Mononuclear cell (primary cell): ENCODE results near the gene HSH2D. TPM values are rescaled to one million over a fixed set of nuclear protein-coding genes. Genes with fewer than 3 reads are reported as not detected.

Experiments used
- H3K27me3 ChIP-seq: 2 replicates; pipeline ENCODE4 v1.6.0; 2011; ENCODE audit warnings: low read length, control low read depth; ENCODE audit not compliant: insufficient read depth
- H3K4me1 ChIP-seq: 2 replicates; pipeline ENCODE4 v1.5.1; 2011; ENCODE audit warnings: mild to moderate bottlenecking, low read length, control low read depth; ENCODE audit not compliant: insufficient read depth
- H3K4me3 ChIP-seq: 2 replicates; pipeline ENCODE4 v1.5.1; 2011; ENCODE audit warnings: mild to moderate bottlenecking, low read length, moderate library complexity
- H3K9me3 ChIP-seq: 2 replicates; pipeline ENCODE4 v1.5.1; 2011; ENCODE audit warnings: low read depth, mild to moderate bottlenecking, control low read depth, low read length
- total RNA-seq: library from RNA; depleted of rRNA; stranded (reverse); fragments of >200 nt; gene quantifications from one replicate; pipeline ENCODE4 v1.2.3, GENCODE V29; 2012

The HSH2D gene
- total RNA-seq, 1 donor: 32.2 TPM

- Histone ChIP-seq H3K27me3 (no peaks in the 10 kb centered on the region), H3K4me3 (no peak overlapping the region), H3K4me1 (peaks cover 13% of the 10 kb centered on the region), H3K9me3 (no peaks in the 10 kb centered on the region)
Observed at GRCh38 chr19:16190198-16190597, 46.7 kb downstream of the HSH2D start.

GRCh38 chr19:16190736-16191135 is 47.3 kb downstream of the HSH2D start:
- no peaks in the 10 kb centered on the region for H3K27me3 ChIP-seq
- H3K4me3 ChIP-seq: no peak overlapping the region
- H3K9me3 ChIP-seq: no peaks in the 10 kb centered on the region
- H3K4me1 ChIP-seq: peaks cover 13% of the 10 kb centered on the region

DNA sequence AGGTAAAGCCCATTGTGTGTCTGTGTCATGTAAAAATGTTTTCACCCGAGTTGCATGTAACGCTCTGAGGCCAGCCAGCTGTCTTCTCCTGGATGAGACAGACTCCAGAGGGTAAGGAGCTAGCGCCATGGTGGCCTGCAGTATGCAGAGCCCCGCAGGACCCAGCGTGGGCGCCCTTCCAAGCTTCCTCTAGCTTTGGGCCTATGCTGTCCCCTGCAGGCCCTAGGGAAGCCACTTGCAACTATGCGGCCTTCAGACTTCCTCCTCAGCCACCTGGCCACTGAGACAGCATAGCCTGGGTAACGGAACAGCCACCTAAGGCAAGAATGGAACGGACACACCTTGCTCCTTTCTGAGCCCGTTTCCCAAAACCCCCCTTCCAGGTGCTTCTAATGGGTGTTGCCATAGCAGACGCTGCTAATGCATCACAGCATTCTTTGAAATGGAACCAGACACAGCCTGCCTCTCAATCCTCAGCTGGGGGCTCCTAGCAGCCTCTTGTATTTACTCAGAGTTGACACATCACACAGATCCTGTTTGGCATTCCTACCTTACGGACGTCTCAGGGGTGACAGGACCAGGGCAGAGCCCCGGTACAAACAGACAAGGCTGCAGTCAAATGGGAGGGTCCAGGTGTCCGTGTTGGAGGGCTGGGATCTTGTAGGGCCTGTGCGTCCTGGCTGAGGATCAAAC is 47.9 kb downstream of the HSH2D start:
- H3K4me1 ChIP-seq: peaks cover 6% of the 10 kb centered on the region
- H3K27me3 ChIP-seq: no peaks in the 10 kb centered on the region
- no peaks in the 10 kb centered on the region for H3K9me3 ChIP-seq
- no peak overlapping the region for H3K4me3 ChIP-seq

- H3K9me3 ChIP-seq: no peaks in the 10 kb centered on the region
- H3K4me3 ChIP-seq: no peak overlapping the region
- no peaks in the 10 kb centered on the region for H3K27me3 ChIP-seq
- H3K4me1 ChIP-seq: peaks cover 14% of the 10 kb centered on the region
Observed at GRCh38 chr19:16193466-16193865, 50.0 kb downstream of the HSH2D start.

DNA sequence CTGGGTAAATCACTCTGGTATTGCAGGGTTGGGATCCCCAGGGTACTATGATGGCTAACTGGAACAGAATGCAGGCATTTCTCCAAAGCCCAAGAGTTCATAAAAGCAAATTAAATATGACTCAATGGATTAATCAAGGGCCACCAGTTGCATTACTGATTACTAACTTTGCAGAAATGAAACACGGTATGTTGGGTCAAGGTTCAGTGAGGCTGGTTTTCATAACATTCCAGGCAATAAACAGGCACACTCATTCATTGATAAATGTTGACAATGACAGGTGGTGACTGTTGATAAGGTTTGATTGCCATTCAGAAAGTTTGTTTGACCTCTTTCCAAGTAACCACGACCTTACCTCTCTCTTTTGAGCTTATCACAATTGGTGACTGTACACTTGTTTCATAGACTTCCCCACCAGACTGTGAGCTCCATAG is 53.7 kb downstream of the HSH2D start:
- Histone ChIP-seq H3K27me3 (no peaks in the 10 kb centered on the region), H3K4me3 (peak overlapping the region; percentile 94), H3K9me3 (no peaks in the 10 kb centered on the region), H3K4me1 (peaks cover 37% of the 10 kb centered on the region)

- Histone ChIP-seq H3K27me3 (no peaks in the 10 kb centered on the region), H3K9me3 (no peaks in the 10 kb centered on the region), H3K4me1 (peaks cover 38% of the 10 kb centered on the region), H3K4me3 (peak within 1 kb of the TSS; percentile 94)
Observed at GRCh38 chr19:16197622-16198369, 54.3 kb downstream of the HSH2D start, which contains the start of gene AP1M1. AP1M1 (plus strand) TSS chr19:16197911; CDS start chr19:16198027, 116 bp downstream.

DNA sequence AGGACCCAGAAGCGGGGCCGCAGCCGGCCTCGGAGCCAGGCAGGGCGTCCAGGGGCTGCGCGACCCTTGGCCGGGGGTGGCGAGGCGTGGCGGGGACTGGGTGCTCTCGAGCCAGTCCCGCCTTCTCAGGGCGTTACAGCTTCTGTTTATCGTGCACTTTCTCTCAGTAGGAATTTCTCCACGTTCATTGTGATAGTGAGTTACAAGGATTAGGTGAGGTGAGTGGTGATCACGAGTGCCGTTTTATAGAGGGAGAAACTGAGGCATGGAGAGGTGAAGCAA is 54.8 kb downstream of the HSH2D start:
- no peaks in the 10 kb centered on the region for H3K9me3 ChIP-seq
- peak overlapping the region; percentile 94 for H3K4me3 ChIP-seq
- H3K4me1 ChIP-seq: peaks cover 43% of the 10 kb centered on the region
- no peaks in the 10 kb centered on the region for H3K27me3 ChIP-seq

DNA sequence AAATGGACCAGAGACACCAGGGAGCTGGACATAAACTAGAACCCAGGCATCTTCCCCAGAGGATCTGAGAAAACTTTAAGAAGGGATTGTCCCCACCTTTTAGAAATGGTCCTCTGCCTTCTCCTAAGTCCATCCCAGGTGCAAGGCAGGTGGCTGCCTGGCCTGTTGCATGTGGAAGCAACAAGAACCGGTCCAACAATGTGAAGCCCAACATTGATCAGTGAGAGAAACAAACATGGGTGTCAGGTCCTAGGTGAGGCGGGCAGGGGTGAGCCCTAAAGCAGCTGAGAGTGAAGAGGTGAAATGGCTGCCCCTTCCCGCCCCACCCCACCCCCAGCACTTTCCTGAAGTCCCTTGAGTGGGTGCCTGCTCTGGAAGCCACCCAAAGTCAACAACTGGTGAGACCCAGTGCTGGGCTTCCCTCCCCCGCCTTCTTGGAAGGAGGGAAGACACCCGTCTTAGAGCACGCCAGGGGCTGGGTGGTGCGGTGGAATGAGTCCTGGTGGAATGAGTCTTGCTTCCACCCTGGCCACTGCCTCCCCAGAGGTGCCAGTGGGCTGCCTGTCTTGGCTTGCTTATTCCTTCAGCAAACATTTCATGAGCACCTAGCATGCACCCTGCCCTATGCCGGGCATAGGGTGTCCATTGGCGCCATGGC is 55.9 kb downstream of the HSH2D start:
- Histone ChIP-seq H3K4me1 (peaks cover 48% of the 10 kb centered on the region), H3K9me3 (no peaks in the 10 kb centered on the region), H3K27me3 (no peaks in the 10 kb centered on the region), H3K4me3 (no peak overlapping the region)

- Histone ChIP-seq H3K9me3 (no peaks in the 10 kb centered on the region), H3K4me3 (no peak overlapping the region), H3K27me3 (no peaks in the 10 kb centered on the region), H3K4me1 (peaks cover 48% of the 10 kb centered on the region)
Observed at GRCh38 chr19:16200038-16201010, 56.8 kb downstream of the HSH2D start.

DNA sequence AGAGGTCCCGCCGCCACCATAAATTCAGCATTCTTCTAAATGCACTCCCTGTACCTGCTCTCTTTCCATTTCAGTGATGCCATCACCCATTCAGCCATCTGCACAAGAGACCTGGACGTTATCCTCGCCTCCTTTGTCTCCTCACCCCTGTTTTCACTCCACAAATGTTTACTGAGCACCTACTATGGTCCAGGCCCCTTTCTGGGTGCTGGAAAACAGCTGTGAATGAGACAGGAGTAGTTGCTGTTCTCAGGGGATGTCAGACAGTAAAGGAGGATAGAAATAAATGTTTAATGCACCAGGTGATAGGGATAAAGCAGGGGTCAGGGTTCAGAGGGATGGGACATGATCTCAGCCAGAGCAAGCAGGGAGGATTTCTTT is 57.5 kb downstream of the HSH2D start:
- peaks cover 48% of the 10 kb centered on the region for H3K4me1 ChIP-seq
- no peaks in the 10 kb centered on the region for H3K9me3 ChIP-seq
- H3K4me3 ChIP-seq: no peak overlapping the region
- no peaks in the 10 kb centered on the region for H3K27me3 ChIP-seq

- H3K4me3 ChIP-seq: no peak overlapping the region
- H3K9me3 ChIP-seq: no peaks in the 10 kb centered on the region
- H3K4me1 ChIP-seq: peaks cover 40% of the 10 kb centered on the region
- H3K27me3 ChIP-seq: no peaks in the 10 kb centered on the region
Observed at GRCh38 chr19:16202320-16203255, 59.1 kb downstream of the HSH2D start.

GRCh38 chr19:16203256-16204004 is 59.9 kb downstream of the HSH2D start:
- no peaks in the 10 kb centered on the region for H3K27me3 ChIP-seq
- no peaks in the 10 kb centered on the region for H3K9me3 ChIP-seq
- H3K4me1 ChIP-seq: peaks cover 35% of the 10 kb centered on the region
- H3K4me3 ChIP-seq: no peak overlapping the region

GRCh38 chr19:16204005-16204294 is 60.5 kb downstream of the HSH2D start:
- Histone ChIP-seq H3K4me1 (peaks cover 30% of the 10 kb centered on the region), H3K4me3 (no peak overlapping the region)

More at GRCh38 chr19:16204005-16204294, 60.5 kb downstream of the HSH2D start:
- Histone ChIP-seq H3K27me3 (no peaks in the 10 kb centered on the region), H3K9me3 (no peaks in the 10 kb centered on the region)
